HL-60 (cell line): ENCODE measurements around the gene RBFOX2.

Experiments used
- CTCF ChIP-seq: IDR thresholded peaks from one replicate; pipeline ENCODE4 v1.5.1; 2011; ENCODE audit warnings: low read length, control low read depth, inconsistent platforms; ENCODE audit not compliant: insufficient read depth
- TF ChIP-seq, protein P1 (sequence below): IDR thresholded peaks from 2 replicates; pipeline ENCODE4 v1.6.1; 2012; ENCODE audit warnings: low read depth; ENCODE audit not compliant: insufficient replicate concordance

- TF ChIP-seq CTCF = no peak
- TF ChIP-seq, protein P1, sequence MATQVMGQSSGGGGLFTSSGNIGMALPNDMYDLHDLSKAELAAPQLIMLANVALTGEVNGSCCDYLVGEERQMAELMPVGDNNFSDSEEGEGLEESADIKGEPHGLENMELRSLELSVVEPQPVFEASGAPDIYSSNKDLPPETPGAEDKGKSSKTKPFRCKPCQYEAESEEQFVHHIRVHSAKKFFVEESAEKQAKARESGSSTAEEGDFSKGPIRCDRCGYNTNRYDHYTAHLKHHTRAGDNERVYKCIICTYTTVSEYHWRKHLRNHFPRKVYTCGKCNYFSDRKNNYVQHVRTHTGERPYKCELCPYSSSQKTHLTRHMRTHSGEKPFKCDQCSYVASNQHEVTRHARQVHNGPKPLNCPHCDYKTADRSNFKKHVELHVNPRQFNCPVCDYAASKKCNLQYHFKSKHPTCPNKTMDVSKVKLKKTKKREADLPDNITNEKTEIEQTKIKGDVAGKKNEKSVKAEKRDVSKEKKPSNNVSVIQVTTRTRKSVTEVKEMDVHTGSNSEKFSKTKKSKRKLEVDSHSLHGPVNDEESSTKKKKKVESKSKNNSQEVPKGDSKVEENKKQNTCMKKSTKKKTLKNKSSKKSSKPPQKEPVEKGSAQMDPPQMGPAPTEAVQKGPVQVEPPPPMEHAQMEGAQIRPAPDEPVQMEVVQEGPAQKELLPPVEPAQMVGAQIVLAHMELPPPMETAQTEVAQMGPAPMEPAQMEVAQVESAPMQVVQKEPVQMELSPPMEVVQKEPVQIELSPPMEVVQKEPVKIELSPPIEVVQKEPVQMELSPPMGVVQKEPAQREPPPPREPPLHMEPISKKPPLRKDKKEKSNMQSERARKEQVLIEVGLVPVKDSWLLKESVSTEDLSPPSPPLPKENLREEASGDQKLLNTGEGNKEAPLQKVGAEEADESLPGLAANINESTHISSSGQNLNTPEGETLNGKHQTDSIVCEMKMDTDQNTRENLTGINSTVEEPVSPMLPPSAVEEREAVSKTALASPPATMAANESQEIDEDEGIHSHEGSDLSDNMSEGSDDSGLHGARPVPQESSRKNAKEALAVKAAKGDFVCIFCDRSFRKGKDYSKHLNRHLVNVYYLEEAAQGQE = no peak
Observed at GRCh38 chr22:35712672-35713071, 316.0 kb downstream of the RBFOX2 start.
